Stimulated activated CD8-positive, alpha-beta memory T cell treated with anti-CD3 and anti-CD28 coated beads, Interleukin-4, amount 100 ng/mL, for 48 hours (primary cell): ENCODE results near the gene LZTS3.
"Not testable (repeated sequence)": the region's sequence is repeated elsewhere in the genome, so short reads cannot be mapped to it uniquely, and the experiment has no call there.

ENCODE experiments used
- DNase-seq: peaks from one replicate; pipeline ENCODE4 v3.0.0-alpha.2; 2020

LZTS3 gene

GRCh38 chr20:3172933-3173609, at the start of gene LZTS3:
LZTS3 (minus strand) TSS chr20:3173549; CDS start chr20:3167163, 6,386 bp downstream.
- DNase-seq: peak; percentile 83

- no peak for DNase-seq
Observed at GRCh38 chr20:3221398-3222226, 48.3 kb upstream of the LZTS3 start.

- peak; percentile 89 for DNase-seq
Observed at GRCh38 chr20:3218307-3218988, 45.1 kb upstream of the LZTS3 start.

- DNase-seq: not testable (repeated sequence)
Observed at GRCh38 chr20:3215359-3215917, 42.1 kb upstream of the LZTS3 start.

- DNase-seq: no peak
Observed at GRCh38 chr20:3213226-3213625, 39.9 kb upstream of the LZTS3 start.

GRCh38 chr20:3210346-3210745, 37.0 kb upstream of the LZTS3 start:
- DNase-seq: no peak

GRCh38 chr20:3209946-3210317, 36.6 kb upstream of the LZTS3 start:
- peak; percentile 33 for DNase-seq

- DNase-seq: peak; percentile 78
Observed at GRCh38 chr20:3209257-3209945, 36.1 kb upstream of the LZTS3 start, which contains the start of gene ITPA. ITPA (plus strand) TSS chr20:3209498; CDS start chr20:3209552, 54 bp downstream.

- peak; percentile 31 for DNase-seq
Observed at GRCh38 chr20:3208786-3209256, 35.5 kb upstream of the LZTS3 start.

GRCh38 chr20:3204124-3204794, 30.9 kb upstream of the LZTS3 start, which contains the start of gene DDRGK1:
DDRGK1 (minus strand) TSS chr20:3204682; CDS start chr20:3204627, 55 bp downstream.
- peak; percentile 98 for DNase-seq

- peak; percentile 60 for DNase-seq
Observed at GRCh38 chr20:3203315-3204123, 30.2 kb upstream of the LZTS3 start.

- no peak for DNase-seq
Observed at GRCh38 chr20:3202965-3203314, 29.6 kb upstream of the LZTS3 start.

GRCh38 chr20:3199976-3200755, 26.8 kb upstream of the LZTS3 start:
- DNase-seq: no peak

GRCh38 chr20:3199206-3199605, 25.9 kb upstream of the LZTS3 start:
- DNase-seq: no peak

GRCh38 chr20:3195590-3196237, 22.4 kb upstream of the LZTS3 start:
- no peak for DNase-seq

GRCh38 chr20:3194617-3195280, 21.4 kb upstream of the LZTS3 start:
- no peak for DNase-seq

- DNase-seq: no peak
Observed at GRCh38 chr20:3193806-3194616, 20.7 kb upstream of the LZTS3 start.
